GM23248 (cell line): ENCODE measurements around the gene PITPNB. TPM values are rescaled to one million over a fixed set of nuclear protein-coding genes. Genes with fewer than 3 reads are reported as not detected.

Experiments
- DNase-seq: peaks from one replicate; pipeline ENCODE4 v3.0.0-alpha.2; 2015
- H2AFZ ChIP-seq: fragments of 200-600 bp; sonication (generic); 2 replicates; pipeline ENCODE4 v1.6.1; 2016; ENCODE audit warnings: antibody characterized with exemption
- H3F3A ChIP-seq: fragments of 200-600 bp; sonication (generic); 2 replicates; pipeline ENCODE4 v1.6.1; 2016; ENCODE audit warnings: mild to moderate bottlenecking, antibody characterized with exemption, mixed run types; ENCODE audit not compliant: insufficient read depth
- H3K27ac ChIP-seq: fragments of 200-600 bp; sonication (generic); 2 replicates; pipeline ENCODE4 v1.5.1; 2016; ENCODE audit warnings: mild to moderate bottlenecking
- H3K27me3 ChIP-seq: fragments of 200-600 bp; sonication (generic); replicated peaks from 2 replicates; pipeline ENCODE4 v1.6.1; 2016; ENCODE audit warnings: mild to moderate bottlenecking; ENCODE audit not compliant: insufficient read depth
- H3K36me3 ChIP-seq: fragments of 200-600 bp; sonication (generic); 2 replicates; pipeline ENCODE4 v1.6.1; 2016; ENCODE audit warnings: low read depth, mild to moderate bottlenecking
- H3K4me1 ChIP-seq: fragments of 200-600 bp; sonication (generic); 2 replicates; pipeline ENCODE4 v1.6.1; 2016; ENCODE audit warnings: mild to moderate bottlenecking; ENCODE audit not compliant: insufficient read depth
- H3K4me2 ChIP-seq: fragments of 200-600 bp; sonication (generic); one replicate; pipeline ENCODE4 v1.6.1; 2016; ENCODE audit warnings: mild to moderate bottlenecking; ENCODE audit not compliant: unreplicated experiment
- H3K4me3 ChIP-seq: fragments of 200-600 bp; sonication (generic); 2 replicates; pipeline ENCODE4 v1.5.1; 2016; ENCODE audit warnings: mild to moderate bottlenecking
- H3K79me2 ChIP-seq: fragments of 200-600 bp; sonication (generic); 2 replicates; pipeline ENCODE4 v1.6.1; 2016; ENCODE audit warnings: mild to moderate bottlenecking; ENCODE audit not compliant: insufficient read depth
- H3K9ac ChIP-seq: fragments of 200-600 bp; sonication (generic); 2 replicates; pipeline ENCODE4 v1.6.1; 2016; ENCODE audit warnings: mild to moderate bottlenecking
- H3K9me2 ChIP-seq: fragments of 200-600 bp; sonication (generic); 2 replicates; pipeline ENCODE4 v1.6.1; 2016; ENCODE audit warnings: mixed run types, mild to moderate bottlenecking, moderate library complexity; ENCODE audit not compliant: insufficient read depth
- H3K9me3 ChIP-seq: fragments of 200-600 bp; sonication (generic); one replicate; pipeline ENCODE4 v1.6.1; 2017; ENCODE audit warnings: low read depth
- H4K20me1 ChIP-seq: fragments of 200-600 bp; sonication (generic); 2 replicates; pipeline ENCODE4 v1.6.0; 2016; ENCODE audit not compliant: insufficient read depth
- EZH2 ChIP-seq: fragments of 200-600 bp; sonication (generic); IDR thresholded peaks from 2 replicates; pipeline ENCODE4 v1.6.1; 2018; ENCODE audit warnings: antibody characterized with exemption, mild to moderate bottlenecking; ENCODE audit not compliant: insufficient read depth, poor library complexity, severe bottlenecking
- EZH2phosphoT487 ChIP-seq: fragments of 200-600 bp; sonication (generic); IDR thresholded peaks from 2 replicates; pipeline ENCODE4 v1.6.1; 2018; ENCODE audit warnings: antibody characterized with exemption, moderate library complexity, mild to moderate bottlenecking, low read depth; ENCODE audit not compliant: insufficient read depth
- WGBS, 2 experiments: methylation state at CpG; one replicate each; pipeline ENCODE4 v1.1.6; 2015 to 2017; ENCODE audit warnings: low lambda C conversion rate in 2 of 2, low coverage in 1 of 2; ENCODE audit errors: missing lambda C conversion rate in 2 of 2; 5-methylcytosine and 5-hydroxymethylcytosine counted together
- in situ Hi-C: fragments of 300-500 bp; cut with MboI; formaldehyde crosslinking; loops from 2 replicates; pipeline ENCODE4 v1.15.0; 2020
- polyA plus RNA-seq: library from polyadenylated mRNA; unstranded; fragments of >200 nt; fragmentation: Nextera tagmentation; extraction: Ambion mirVana; gene quantifications from 2 replicates; pipeline ENCODE4 v1.2.1, GENCODE V29; 2016
- total RNA-seq: library from RNA; depleted of rRNA; stranded (reverse); fragments of >200 nt; shearing (Covaris generic); gene quantifications from 2 replicates; pipeline ENCODE4 v1.2.3, GENCODE V29; 2014

Gene PITPNB
- total and polyA plus RNA-seq, 2 experiments from 2014 or later, result 17.7 to 82.1 TPM

DNA sequence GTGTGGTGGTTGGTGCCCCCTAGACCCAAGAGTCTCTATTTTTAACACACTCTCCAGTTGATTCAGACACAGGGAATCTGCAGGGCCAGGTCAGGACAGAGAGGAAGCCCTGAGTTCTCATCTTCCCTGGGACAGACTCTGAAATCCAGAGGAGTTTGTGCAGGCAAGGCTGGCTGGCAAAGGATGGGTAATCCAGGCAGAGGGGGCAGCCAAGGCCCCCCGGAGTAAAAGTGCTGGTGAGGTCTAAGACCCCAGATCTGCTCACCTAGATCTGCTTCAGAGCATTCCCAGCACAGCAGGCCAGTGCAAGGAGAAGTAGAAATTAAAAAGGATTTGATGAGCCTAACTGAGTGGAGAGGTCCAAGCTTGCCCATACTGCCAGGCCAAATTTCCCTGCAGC, 76.9 kb downstream of the PITPNB start:
- H3K9me3 ChIP-seq, result no peaks in the 10 kb centered on the region
- peaks cover 10% of the 10 kb centered on the region; the same call in 1 of the 2 replicates for H3F3A ChIP-seq
- H3K9me2 ChIP-seq, result no peaks in the 10 kb centered on the region
- no peak overlapping the region for H3K4me3 ChIP-seq
- 75 to 88% methylated on average over 1 of the region's 1 CpG for WGBS, 2 experiments
- no peaks in the 10 kb centered on the region for H4K20me1 ChIP-seq
- H2AFZ ChIP-seq, result no peak overlapping the region
- in situ Hi-C loops, result no loop called here
- no peak for DNase-seq
- TF ChIP-seq EZH2 (no peak), EZH2phosphoT487 (no peak)
- no peaks in the 10 kb centered on the region for H3K27me3 ChIP-seq
- H3K27ac ChIP-seq, result no peak overlapping the region
- H3K79me2 ChIP-seq, result no peaks in the 10 kb centered on the region
- H3K4me2 ChIP-seq, result no peak overlapping the region
- no peaks in the 10 kb centered on the region for H3K36me3 ChIP-seq
- no peak overlapping the region for H3K9ac ChIP-seq
- peaks cover 14% of the 10 kb centered on the region for H3K4me1 ChIP-seq

GRCh38 chr22:27840436-27840835, 78.6 kb downstream of the PITPNB start:
- H3K79me2 ChIP-seq, result no peaks in the 10 kb centered on the region
- no peak overlapping the region for H2AFZ ChIP-seq
- TF ChIP-seq EZH2, result no peak
- no peak for TF ChIP-seq EZH2phosphoT487
- DNase-seq, result no peak
- peaks cover 15% of the 10 kb centered on the region for H3F3A ChIP-seq
- no peak overlapping the region for H3K27ac ChIP-seq
- no peak overlapping the region for H3K4me3 ChIP-seq
- no peaks in the 10 kb centered on the region for H3K36me3 ChIP-seq
- H3K9me3 ChIP-seq, result no peaks in the 10 kb centered on the region
- no peaks in the 10 kb centered on the region for H3K27me3 ChIP-seq
- no peak overlapping the region for H3K9ac ChIP-seq
- 91 to 94% methylated on average over 7 of the region's 7 CpGs for WGBS, 2 experiments
- H4K20me1 ChIP-seq, result no peaks in the 10 kb centered on the region
- H3K4me2 ChIP-seq, result no peak overlapping the region
- H3K4me1 ChIP-seq, result peaks cover 25% of the 10 kb centered on the region
- in situ Hi-C loops, result no loop called here
- no peaks in the 10 kb centered on the region for H3K9me2 ChIP-seq

GRCh38 chr22:27839057-27839660, 79.9 kb downstream of the PITPNB start:
- Histone ChIP-seq H3K9me2 (no peaks in the 10 kb centered on the region), H2AFZ (no peak overlapping the region), H3K9ac (no peak overlapping the region), H3K27ac (no peak overlapping the region), H3K79me2 (no peaks in the 10 kb centered on the region), H3K27me3 (no peaks in the 10 kb centered on the region), H4K20me1 (no peaks in the 10 kb centered on the region), H3K4me1 (peaks cover 25% of the 10 kb centered on the region), H3K4me3 (no peak overlapping the region), H3K9me3 (no peaks in the 10 kb centered on the region), H3F3A (peaks cover 15% of the 10 kb centered on the region), H3K4me2 (no peak overlapping the region), H3K36me3 (no peaks in the 10 kb centered on the region)
- in situ Hi-C loops, result no loop called here
- TF ChIP-seq EZH2 (no peak), EZH2phosphoT487 (no peak)
- 94 to 96% methylated on average over 13 of the region's 13 CpGs for WGBS, 2 experiments
- no peak for DNase-seq

- no peak overlapping the region for H3K4me3 ChIP-seq
- peak overlapping the region; percentile 58 for H3K27ac ChIP-seq
- H3K79me2 ChIP-seq, result no peaks in the 10 kb centered on the region
- no peaks in the 10 kb centered on the region for H4K20me1 ChIP-seq
- peak overlapping the region; percentile 52 for H3K4me2 ChIP-seq
- no peaks in the 10 kb centered on the region for H3K9me3 ChIP-seq
- whole genome bisulfite sequencing, 2 experiments, result 4 to 11% methylated on average over 10 of the region's 10 CpGs
- H3K4me1 ChIP-seq, result peaks cover 10% of the 10 kb centered on the region
- no peaks in the 10 kb centered on the region for H3K9me2 ChIP-seq
- in situ Hi-C loops, result no loop called here
- H3F3A ChIP-seq, result peaks cover 5% of the 10 kb centered on the region; the same call in 1 of the 2 replicates
- peak overlapping the region; percentile 40; the same call in 1 of the 2 replicates for H3K9ac ChIP-seq
- peak; percentile 67 for DNase-seq
- H3K27me3 ChIP-seq, result no peaks in the 10 kb centered on the region
- peak overlapping the region; percentile 56 for H2AFZ ChIP-seq
- H3K36me3 ChIP-seq, result no peaks in the 10 kb centered on the region
- TF ChIP-seq EZH2 (no peak), EZH2phosphoT487 (no peak)
Measured at GRCh38 chr22:27836181-27836580, 82.9 kb downstream of the PITPNB start.
